ENCODE measurements around the gene POU5F2.

Gene POU5F2

DNA sequence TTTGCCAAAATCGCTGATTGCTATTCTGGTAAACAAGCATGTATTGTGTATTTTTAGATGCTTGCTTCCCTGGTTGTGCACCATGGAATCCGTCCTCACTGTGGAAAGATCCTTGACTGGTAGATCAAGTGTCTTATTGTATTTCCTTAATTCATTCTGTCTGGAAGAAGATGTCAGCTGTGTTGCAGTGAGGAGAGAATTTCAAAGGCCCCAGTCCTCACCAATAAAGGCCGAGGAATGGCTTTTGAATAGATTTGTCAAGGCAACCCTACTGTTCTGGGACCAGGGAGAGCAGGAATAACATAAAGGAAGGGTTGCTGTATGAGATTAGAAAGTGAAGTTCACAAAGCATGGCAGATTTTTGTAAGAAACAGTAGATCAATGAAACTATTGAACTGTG is 36.2 kb upstream of the POU5F2 start:
- TF ChIP-seq, protein P1, sequence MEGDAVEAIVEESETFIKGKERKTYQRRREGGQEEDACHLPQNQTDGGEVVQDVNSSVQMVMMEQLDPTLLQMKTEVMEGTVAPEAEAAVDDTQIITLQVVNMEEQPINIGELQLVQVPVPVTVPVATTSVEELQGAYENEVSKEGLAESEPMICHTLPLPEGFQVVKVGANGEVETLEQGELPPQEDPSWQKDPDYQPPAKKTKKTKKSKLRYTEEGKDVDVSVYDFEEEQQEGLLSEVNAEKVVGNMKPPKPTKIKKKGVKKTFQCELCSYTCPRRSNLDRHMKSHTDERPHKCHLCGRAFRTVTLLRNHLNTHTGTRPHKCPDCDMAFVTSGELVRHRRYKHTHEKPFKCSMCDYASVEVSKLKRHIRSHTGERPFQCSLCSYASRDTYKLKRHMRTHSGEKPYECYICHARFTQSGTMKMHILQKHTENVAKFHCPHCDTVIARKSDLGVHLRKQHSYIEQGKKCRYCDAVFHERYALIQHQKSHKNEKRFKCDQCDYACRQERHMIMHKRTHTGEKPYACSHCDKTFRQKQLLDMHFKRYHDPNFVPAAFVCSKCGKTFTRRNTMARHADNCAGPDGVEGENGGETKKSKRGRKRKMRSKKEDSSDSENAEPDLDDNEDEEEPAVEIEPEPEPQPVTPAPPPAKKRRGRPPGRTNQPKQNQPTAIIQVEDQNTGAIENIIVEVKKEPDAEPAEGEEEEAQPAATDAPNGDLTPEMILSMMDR (conservative IDR thresholded peaks at IDR 0.05; ENCODE audit: control insufficient read depth, insufficient read depth, low read depth, low read length): no peak

DNA sequence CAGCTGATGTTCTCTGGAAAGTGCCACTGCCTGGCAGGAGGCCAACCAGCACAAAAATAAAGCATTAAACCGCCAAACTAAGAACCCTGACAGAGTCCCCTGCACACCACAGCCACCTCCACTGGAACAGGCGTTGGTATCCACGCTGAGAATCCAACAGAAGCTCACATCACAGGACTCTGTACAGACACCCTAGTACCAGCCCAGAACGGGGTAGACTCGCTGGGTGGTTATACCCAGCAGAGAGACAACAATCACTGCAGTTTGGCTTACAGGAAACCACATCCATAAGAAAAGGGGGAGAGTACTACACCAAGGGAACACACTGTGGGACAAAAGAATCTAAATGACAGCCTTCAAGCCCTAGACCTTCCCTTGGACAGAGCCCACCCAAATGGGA is 15.0 kb upstream of the POU5F2 start:
- no peak for DNase-seq (ENCODE audit: low read depth)
- TF ChIP-seq, protein P1 (conservative IDR thresholded peaks at IDR 0.05; ENCODE audit: control insufficient read depth, insufficient read depth, low read depth, low read length): no peak
- no peak overlapping the region for H3K4me3 ChIP-seq (ENCODE audit: control insufficient read depth, low read depth, low read length)

More for the DNA sequence above, 36.2 kb upstream of the POU5F2 start:
- no peak overlapping the region for H3K4me3 ChIP-seq (ENCODE audit: control insufficient read depth, low read depth, low read length)
- DNase-seq (ENCODE audit: low read depth): no peak

DNA sequence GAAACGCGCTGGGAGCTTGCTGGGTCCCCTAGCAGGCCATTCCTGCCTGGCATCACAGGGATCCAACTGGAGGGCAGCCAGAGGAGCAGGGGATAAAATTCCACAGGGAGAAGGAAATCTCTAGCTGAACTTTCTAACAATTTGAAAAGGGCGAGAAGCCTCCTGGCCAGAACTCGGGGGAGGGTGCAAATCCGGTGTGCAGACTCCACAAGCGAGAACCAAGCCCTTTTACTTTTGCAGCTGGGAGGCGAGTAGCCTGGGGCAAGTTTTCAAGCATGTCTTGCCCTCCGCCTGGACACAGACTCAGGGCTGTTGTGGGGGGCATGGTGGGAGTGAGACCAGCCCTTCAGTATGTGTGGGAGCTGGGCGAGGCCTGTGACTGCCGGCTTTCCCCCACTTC is 14.3 kb upstream of the POU5F2 start:
- TF ChIP-seq, protein P1 (conservative IDR thresholded peaks at IDR 0.05; ENCODE audit: control insufficient read depth, insufficient read depth, low read depth, low read length): no peak
- no peak for DNase-seq (ENCODE audit: low read depth)
- H3K4me3 ChIP-seq (ENCODE audit: control insufficient read depth, low read depth, low read length): no peak overlapping the region

DNA sequence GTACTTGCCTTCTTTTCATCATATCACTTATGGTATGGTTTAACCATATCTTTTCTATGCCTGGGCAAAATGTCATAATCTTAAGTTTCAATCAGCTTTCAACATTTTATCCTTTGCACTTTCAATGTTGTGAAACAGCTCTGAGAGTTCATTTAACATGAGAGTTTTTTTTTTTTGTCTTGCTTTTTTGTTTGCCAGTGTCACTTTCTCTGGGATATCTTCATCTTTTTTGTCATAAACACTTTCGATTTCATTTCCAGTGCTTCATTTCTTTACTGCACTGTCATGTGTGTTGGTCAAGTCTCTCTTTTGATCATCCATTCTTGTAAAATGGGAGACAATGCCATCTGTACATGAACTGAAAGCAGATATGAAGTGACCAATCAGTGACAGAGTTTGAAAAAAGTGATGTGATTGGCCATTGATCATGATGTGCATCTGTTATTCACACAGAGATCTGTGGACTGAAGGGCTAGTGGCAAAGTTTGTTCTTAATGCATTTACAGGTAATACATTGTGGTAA is 7.5 kb upstream of the POU5F2 start:
- TF ChIP-seq, protein P1 (conservative IDR thresholded peaks at IDR 0.05; ENCODE audit: control insufficient read depth, insufficient read depth, low read depth, low read length): no peak
- DNase-seq (ENCODE audit: low read depth): no peak
- no peak overlapping the region for H3K4me3 ChIP-seq (ENCODE audit: control insufficient read depth, low read depth, low read length)

DNA sequence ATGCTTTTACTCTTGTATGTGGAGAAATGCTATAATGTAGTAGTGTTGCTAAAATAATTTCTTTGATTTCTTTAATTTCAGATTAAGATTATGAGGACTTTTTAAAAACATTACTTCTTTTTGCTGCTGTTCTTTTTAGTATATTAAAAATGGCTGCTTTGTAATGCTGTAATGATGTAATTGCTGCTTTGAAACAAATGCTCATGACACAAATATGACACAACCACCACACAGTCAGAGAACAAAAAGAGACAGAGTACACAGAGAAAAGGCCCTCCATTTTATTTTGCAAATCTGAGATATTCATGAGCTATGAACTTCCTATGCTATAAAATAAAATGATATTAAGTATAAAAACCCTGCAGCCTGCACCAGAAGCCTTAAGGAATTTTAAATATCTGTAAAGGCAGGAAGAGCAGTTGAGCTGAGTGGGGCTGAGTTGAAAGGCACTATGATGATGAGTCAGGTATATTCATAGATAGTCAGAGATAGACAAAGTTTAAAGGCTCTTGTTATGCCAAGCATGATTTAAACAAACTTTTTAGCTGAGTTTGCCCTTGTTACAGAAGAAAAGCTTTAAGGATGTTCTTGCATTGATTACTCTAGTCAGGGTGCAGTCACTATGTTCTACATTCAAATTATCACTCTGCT is 5.1 kb upstream of the POU5F2 start:
- DNase-seq (ENCODE audit: low read depth): peak; percentile 58
- TF ChIP-seq, protein P1 (conservative IDR thresholded peaks at IDR 0.05; ENCODE audit: control insufficient read depth, insufficient read depth, low read depth, low read length): no peak
- no peak overlapping the region for H3K4me3 ChIP-seq (ENCODE audit: control insufficient read depth, low read depth, low read length)

DNA sequence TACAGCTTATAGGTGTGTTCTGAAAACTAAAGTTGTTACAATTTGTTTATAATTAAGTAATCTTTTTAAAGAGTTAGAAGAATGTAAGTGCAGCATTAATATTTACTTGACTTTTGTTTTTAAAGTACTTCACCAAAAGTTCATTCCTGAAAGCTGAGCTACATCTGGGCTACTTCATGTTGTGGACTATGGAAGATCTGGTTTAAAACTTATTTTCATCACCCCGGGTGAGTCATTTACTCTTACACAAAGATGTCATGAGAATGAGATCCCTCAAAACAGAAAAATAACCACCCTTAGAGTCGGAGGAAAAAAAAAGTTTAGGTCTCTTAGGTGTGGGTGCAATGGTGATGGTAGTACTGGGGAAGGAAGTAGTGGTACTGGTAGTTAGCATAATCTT is 5.1 kb downstream of the POU5F2 start:
- DNase-seq (ENCODE audit: low read depth): peak; percentile 66

More for the DNA sequence above, 5.1 kb downstream of the POU5F2 start:
- no peak overlapping the region for H3K4me3 ChIP-seq (ENCODE audit: control insufficient read depth, low read depth, low read length)
- TF ChIP-seq, protein P1 (conservative IDR thresholded peaks at IDR 0.05; ENCODE audit: control insufficient read depth, insufficient read depth, low read depth, low read length): no peak
